Stomach (tissue), 9 donors: ENCODE measurements around the gene GABBR1. TPM values are rescaled to one million over a fixed set of nuclear protein-coding genes. Genes with fewer than 3 reads are reported as not detected.

Experiments
- DNase-seq, 2 donors: peaks; one replicate each; pipeline versions ENCODE4 v3.0.0 to v3.0.0-alpha.2; 2013 to 2019
- H3K27ac ChIP-seq, 5 donors: fragments of 200-600 bp in 4 of 5; sonication (generic) in 4 of 5; one replicate each; pipeline ENCODE4 v1.5.1; 2013 to 2019; ENCODE audit warnings: mild to moderate bottlenecking in 1 of 5, moderate library complexity in 1 of 5
- H3K27me3 ChIP-seq, 3 donors: fragments of 200-600 bp; sonication (generic); one replicate each; pipeline ENCODE4 v1.5.1; 2017 to 2019; ENCODE audit warnings: mixed run types in 1 of 3
- H3K36me3 ChIP-seq, 4 donors: fragments of 200-600 bp; sonication (generic); 1 replicate in 3 of 4; 2 replicates in 1 of 4; pipeline ENCODE4 v1.5.1; 2016 to 2019
- H3K4me1 ChIP-seq, 4 donors: fragments of 200-600 bp; sonication (generic); one replicate each; pipeline ENCODE4 v1.5.1; 2016 to 2019
- H3K4me3 ChIP-seq, 4 donors: fragments of 200-600 bp; sonication (generic) in 3 of 4; one replicate each; pipeline ENCODE4 v1.5.1; 2016 to 2019; ENCODE audit warnings: mild to moderate bottlenecking in 1 of 4
- H3K9me3 ChIP-seq, 4 donors: fragments of 200-600 bp; sonication (generic); one replicate each; pipeline ENCODE4 v1.5.1; 2016 to 2019
- CTCF ChIP-seq, 7 experiments: fragments of 450-650 bp in 4 of 7; fragments of 200-600 bp in 3 of 7; sonication (generic) in 3 of 7; IDR thresholded peaks; one replicate each; pipeline ENCODE4 v1.5.1; 2016 to 2019; ENCODE audit warnings: antibody characterized with exemption in 7 of 7, control low read depth in 2 of 7, mild to moderate bottlenecking in 1 of 7
- EP300 ChIP-seq: sonication (generic); formaldehyde crosslinking; IDR thresholded peaks from one replicate; pipeline ENCODE4 v1.6.1; 2017; ENCODE audit warnings: antibody characterized with exemption
- POLR2A ChIP-seq, 4 donors: fragments of 450-650 bp; IDR thresholded peaks; one replicate each; pipeline ENCODE4 v1.6.1; 2016; ENCODE audit warnings: antibody characterized with exemption in 4 of 4, control low read depth in 2 of 4, mild to moderate bottlenecking in 1 of 4, moderate library complexity in 1 of 4
- POLR2AphosphoS5 ChIP-seq, 3 donors: sonication (generic); formaldehyde crosslinking; IDR thresholded peaks; one replicate each; pipeline ENCODE4 v1.6.1; 2016; ENCODE audit warnings: antibody characterized with exemption in 3 of 3
- WGBS, 5 donors: extraction: QIAGEN DNeasy Blood & Tissue Kit in 3 of 5; methylation state at CpG; one replicate each; pipeline versions ENCODE4 v1.1.5 to v1.1.7; 2013 to 2018; 5-methylcytosine and 5-hydroxymethylcytosine counted together
- intact Hi-C: fragments of 100-400 bp; cut with DNase I; formaldehyde crosslinking; loops from one replicate; pipeline ENCODE4 v1.15.1; 2023; ENCODE audit warnings: low total_unique reads
- polyA plus RNA-seq, 3 donors: library from polyadenylated mRNA; stranded (reverse); fragments of 200-250 nt; gene quantifications; one replicate each; pipeline ENCODE4 v1.2.3, GENCODE V29; 2013
- total RNA-seq, 5 donors: library from RNA; depleted of rRNA; stranded (reverse); fragments of >200 nt; gene quantifications; one replicate each; pipeline versions ENCODE4 v1.1.0 to v1.2.3, GENCODE V29; 2014 to 2016
- donor health status: healthy with polysubstance abuse.
- donor health status: Bipolar disorder and iron deficiency.
- donor health status: healthy.

The GABBR1 gene
- total and polyA plus RNA-seq, 8 donors, result 4.5 to 101 (median 29.8) TPM

GRCh38 chr6:29610540-29610939 is 22.4 kb downstream of the GABBR1 start:
- Histone ChIP-seq H3K9me3 (no peaks in the 10 kb centered on the region), H3K4me1 (no peaks in the 10 kb centered on the region), H3K27ac (no peak overlapping the region), H3K4me3 (no peak overlapping the region), H3K27me3 (no peaks in the 10 kb centered on the region), H3K36me3 (peaks cover 42 to 95% (median 89%) of the 10 kb centered on the region in 4 donors)
- intact Hi-C loops, result no loop called here
- TF ChIP-seq POLR2AphosphoS5 (IDR thresholded peaks at IDR 0.05) (no peak), POLR2A (IDR thresholded peaks at IDR 0.05) (no peak), CTCF (IDR thresholded peaks at IDR 0.05) (no peak), EP300 (no peak)
- DNase-seq, result no peak
- 80 to 94% (median 91%) methylated on average over 4 of the region's 4 CpGs for WGBS, 5 donors

- intact Hi-C loops, result no loop called here
These were observed 24.9 kb downstream of the GABBR1 start for GRCh38 chr6:29608131-29608530.

GRCh38 chr6:29603930-29604329 is 29.1 kb downstream of the GABBR1 start:
- no peaks in the 10 kb centered on the region for H3K27me3 ChIP-seq
- H3K36me3 ChIP-seq, result peaks cover 27 to 75% (median 71%) of the 10 kb centered on the region in 4 donors
- H3K4me3 ChIP-seq, result no peak overlapping the region
- no peaks in the 10 kb centered on the region for H3K9me3 ChIP-seq
- no peaks in the 10 kb centered on the region for H3K4me1 ChIP-seq
- 76 to 94% (median 86%) methylated on average over 2 of the region's 2 CpGs for WGBS, 5 donors
- DNase-seq, result no peak
- TF ChIP-seq CTCF (IDR thresholded peaks at IDR 0.05) (no peak), POLR2AphosphoS5 (IDR thresholded peaks at IDR 0.05) (no peak), EP300 (no peak), POLR2A (IDR thresholded peaks at IDR 0.05) (no peak)
- H3K27ac ChIP-seq, result no peak overlapping the region
- intact Hi-C loops, result no loop called here

More at GRCh38 chr6:29608131-29608530, 24.9 kb downstream of the GABBR1 start:
- no peak overlapping the region for H3K27ac ChIP-seq
- no peak for DNase-seq
- no peaks in the 10 kb centered on the region for H3K9me3 ChIP-seq
- peaks cover 40 to 98% (median 96%) of the 10 kb centered on the region in 4 donors for H3K36me3 ChIP-seq
- H3K4me1 ChIP-seq, result no peaks in the 10 kb centered on the region
- no peak for TF ChIP-seq POLR2AphosphoS5 (IDR thresholded peaks at IDR 0.05)
- TF ChIP-seq POLR2A (IDR thresholded peaks at IDR 0.05), result no peak
- no peak for TF ChIP-seq EP300
- no peak for TF ChIP-seq CTCF (IDR thresholded peaks at IDR 0.05)
- H3K4me3 ChIP-seq, result no peak overlapping the region
- no peaks in the 10 kb centered on the region for H3K27me3 ChIP-seq

- intact Hi-C loops, result no loop called here
- 80 to 89% (median 88%) methylated on average over 11 of the region's 11 CpGs for WGBS, 5 donors
- peaks cover 24 to 70% (median 66%) of the 10 kb centered on the region in 4 donors for H3K36me3 ChIP-seq
- no peak overlapping the region for H3K4me3 ChIP-seq
- TF ChIP-seq EP300 (no peak), POLR2A (IDR thresholded peaks at IDR 0.05) (no peak), POLR2AphosphoS5 (IDR thresholded peaks at IDR 0.05) (no peak)
- H3K4me1 ChIP-seq, result no peaks in the 10 kb centered on the region
- no peak overlapping the region for H3K27ac ChIP-seq
- H3K9me3 ChIP-seq, result no peaks in the 10 kb centered on the region
- no peaks in the 10 kb centered on the region for H3K27me3 ChIP-seq
- no peak for DNase-seq
These were observed 29.5 kb downstream of the GABBR1 start for GRCh38 chr6:29603456-29603855.

GRCh38 chr6:29602564-29603361 is 30.2 kb downstream of the GABBR1 start:
- intact Hi-C loops, result no loop called here
- H3K27ac ChIP-seq, result no peak overlapping the region
- peaks cover 18 to 63% (median 59%) of the 10 kb centered on the region in 4 donors for H3K36me3 ChIP-seq
- no peak for TF ChIP-seq POLR2A (IDR thresholded peaks at IDR 0.05)
- 77 to 83% (median 82%) methylated on average over 12 of the region's 12 CpGs for WGBS, 5 donors
- no peaks in the 10 kb centered on the region for H3K9me3 ChIP-seq
- peak in 1 of 2 donors; percentile 34 for DNase-seq
- no peaks in the 10 kb centered on the region for H3K27me3 ChIP-seq
- H3K4me1 ChIP-seq, result no peaks in the 10 kb centered on the region
- no peak overlapping the region for H3K4me3 ChIP-seq
